ENCODE results near the gene MUC4. TPM values are rescaled to one million over a fixed set of nuclear protein-coding genes. Genes with fewer than 3 reads are reported as not detected.
"Not testable (repeated sequence)": the region's sequence is repeated elsewhere in the genome, so short reads cannot be mapped to it uniquely, and the experiment has no call there.

The MUC4 gene
- total RNA-seq, 1 experiment from 2014 or later: 0.20 TPM

DNA sequence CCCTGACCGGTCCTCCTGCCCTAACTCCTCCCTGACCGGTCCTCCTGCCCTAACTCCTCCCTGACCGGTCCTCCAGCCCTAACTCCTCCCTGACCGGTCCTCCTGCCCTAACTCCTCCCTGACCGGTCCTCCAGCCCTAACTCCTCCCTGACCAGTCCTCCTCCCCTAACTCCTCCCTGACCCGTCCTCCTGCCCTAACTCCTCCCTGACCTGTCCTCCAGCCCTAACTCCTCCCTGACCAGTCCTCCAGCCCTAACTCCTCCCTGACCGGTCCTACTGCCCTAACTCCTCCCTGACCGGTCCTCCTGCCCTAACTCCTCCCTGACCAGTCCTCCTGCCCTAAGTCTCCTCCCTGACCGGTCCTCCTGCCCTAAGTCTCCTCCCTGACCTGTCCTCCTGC lies 98.6 kb downstream of the MUC4 start:
- DNase-seq (ENCODE audit: low spot score); in situ Hi-C loops (cut with HindIII; ENCODE audit: low sequenced_read_pairs): not testable (repeated sequence)

- in situ Hi-C loops (cut with HindIII; ENCODE audit: low sequenced_read_pairs); DNase-seq (ENCODE audit: low spot score): not testable (repeated sequence)
These were observed 99.2 kb downstream of the MUC4 start for GRCh38 chr3:195712535-195712910.

DNA sequence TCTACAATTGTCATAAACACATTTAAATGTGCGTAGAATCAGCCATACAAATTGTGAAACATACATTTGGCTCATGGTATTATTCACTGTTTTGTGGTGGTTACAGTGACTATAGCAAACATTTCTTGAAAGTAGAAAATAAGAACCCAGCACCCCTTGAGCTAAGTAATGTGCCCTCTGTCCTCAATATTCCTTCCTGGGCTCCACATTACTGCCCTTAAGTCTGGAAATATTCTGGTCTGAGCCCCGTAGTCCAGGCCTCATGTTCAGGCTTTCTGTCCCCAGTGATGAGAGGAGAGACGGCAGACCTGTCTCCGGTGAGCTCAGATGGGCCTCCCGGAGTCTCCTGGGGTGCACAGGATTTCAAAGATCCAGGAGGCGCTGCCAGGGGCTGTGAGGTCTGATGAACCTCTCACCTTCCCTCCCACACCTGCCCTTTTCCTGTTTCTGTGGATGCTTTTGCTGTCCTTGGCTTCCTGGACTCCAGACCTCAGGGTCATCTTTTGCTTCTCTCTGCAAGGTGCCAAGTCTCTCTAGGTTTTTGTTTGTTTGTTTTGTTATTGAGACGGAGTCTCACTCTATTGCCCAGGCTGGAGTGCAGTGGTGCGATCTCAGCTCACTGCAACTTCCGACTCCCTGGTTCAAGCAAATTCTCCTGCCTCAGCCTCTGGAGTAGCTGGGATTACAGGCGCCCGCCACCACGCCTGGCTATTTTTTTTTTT lies 99.8 kb downstream of the MUC4 start:
- DNase-seq (ENCODE audit: low spot score): no peak
- in situ Hi-C loops (cut with HindIII; ENCODE audit: low sequenced_read_pairs): no loop called here

DNA sequence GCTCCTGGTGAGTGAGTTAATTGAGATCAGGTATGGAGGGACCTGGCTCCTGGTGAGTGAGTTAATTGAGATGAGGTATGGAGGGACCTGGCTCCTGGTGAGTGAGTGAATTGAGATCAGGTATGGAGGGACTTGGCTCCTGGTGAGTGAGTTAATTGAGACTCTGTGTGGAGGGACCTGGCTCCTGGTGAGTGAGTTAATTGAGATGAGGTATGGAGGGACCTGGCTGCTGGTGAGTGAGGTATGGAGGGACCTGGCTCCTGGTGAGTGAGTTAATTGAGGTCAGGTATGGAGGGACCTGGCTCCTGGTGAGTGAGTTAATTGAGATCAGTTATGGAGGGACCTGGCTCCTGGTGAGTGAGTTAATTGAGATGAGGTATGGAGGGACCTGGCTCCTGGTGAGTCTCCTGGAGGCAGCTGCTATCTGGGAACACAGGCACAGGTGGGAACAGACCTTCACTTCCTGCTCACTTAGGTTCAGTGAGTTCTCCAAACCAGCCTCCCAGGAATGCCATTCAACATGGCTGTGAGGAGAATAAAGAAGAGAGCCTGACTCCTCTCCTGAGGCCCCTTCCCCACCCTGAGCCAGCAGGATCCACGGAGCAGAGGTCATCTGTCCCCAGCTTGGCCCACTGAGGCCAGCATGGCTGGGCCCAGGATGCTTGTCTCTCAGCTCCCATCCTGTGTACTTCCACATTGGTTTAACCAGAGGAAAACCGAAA lies 100.5 kb downstream of the MUC4 start:
- DNase-seq (ENCODE audit: low spot score): peak; percentile 68
- in situ Hi-C loops (cut with HindIII; ENCODE audit: low sequenced_read_pairs): not testable (repeated sequence)

DNA sequence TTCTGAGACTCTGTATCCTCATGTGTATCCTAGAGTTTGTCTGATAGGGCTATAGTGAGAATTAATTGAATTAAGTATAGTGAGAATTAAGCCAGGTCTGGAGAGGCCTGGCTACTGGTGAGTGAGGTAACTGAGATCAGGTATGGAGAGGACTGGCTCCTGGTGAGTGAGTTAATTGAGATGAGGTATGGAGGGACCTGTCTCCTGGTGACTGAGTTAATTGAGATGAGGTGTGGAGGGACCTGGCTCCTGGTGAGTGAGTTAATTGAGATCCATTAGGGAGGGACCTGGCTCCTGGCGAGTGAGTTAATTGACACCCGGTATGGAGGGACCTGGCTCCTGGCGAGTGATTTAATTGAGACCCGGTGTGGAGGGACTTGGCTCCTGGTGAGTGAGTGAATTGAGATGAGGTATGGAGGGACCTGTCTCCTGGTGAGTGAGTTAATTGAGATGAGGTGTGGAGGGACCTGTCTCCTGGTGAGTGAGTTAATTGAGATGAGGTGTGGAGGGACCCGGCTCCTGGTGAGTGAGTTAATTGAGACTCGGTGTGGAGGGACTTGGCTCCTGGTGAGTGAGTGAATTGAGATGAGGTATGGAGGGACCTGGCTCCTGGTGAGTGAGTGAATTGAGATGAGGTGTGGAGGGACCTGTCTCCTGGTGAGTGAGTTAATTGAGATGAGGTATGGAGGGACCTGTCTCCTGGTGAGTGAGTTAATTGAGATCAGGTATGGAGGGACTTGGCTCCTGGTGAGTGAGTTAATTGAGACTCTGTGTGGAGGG lies 101.4 kb downstream of the MUC4 start:
- in situ Hi-C loops (cut with HindIII; ENCODE audit: low sequenced_read_pairs): not testable (repeated sequence)
- DNase-seq (ENCODE audit: low spot score): peak; percentile 76

GRCh38 chr3:195709676-195710085 lies 102.0 kb downstream of the MUC4 start:
- in situ Hi-C loops (cut with HindIII; ENCODE audit: low sequenced_read_pairs): no loop called here
- no peak for DNase-seq (ENCODE audit: low spot score)

DNA sequence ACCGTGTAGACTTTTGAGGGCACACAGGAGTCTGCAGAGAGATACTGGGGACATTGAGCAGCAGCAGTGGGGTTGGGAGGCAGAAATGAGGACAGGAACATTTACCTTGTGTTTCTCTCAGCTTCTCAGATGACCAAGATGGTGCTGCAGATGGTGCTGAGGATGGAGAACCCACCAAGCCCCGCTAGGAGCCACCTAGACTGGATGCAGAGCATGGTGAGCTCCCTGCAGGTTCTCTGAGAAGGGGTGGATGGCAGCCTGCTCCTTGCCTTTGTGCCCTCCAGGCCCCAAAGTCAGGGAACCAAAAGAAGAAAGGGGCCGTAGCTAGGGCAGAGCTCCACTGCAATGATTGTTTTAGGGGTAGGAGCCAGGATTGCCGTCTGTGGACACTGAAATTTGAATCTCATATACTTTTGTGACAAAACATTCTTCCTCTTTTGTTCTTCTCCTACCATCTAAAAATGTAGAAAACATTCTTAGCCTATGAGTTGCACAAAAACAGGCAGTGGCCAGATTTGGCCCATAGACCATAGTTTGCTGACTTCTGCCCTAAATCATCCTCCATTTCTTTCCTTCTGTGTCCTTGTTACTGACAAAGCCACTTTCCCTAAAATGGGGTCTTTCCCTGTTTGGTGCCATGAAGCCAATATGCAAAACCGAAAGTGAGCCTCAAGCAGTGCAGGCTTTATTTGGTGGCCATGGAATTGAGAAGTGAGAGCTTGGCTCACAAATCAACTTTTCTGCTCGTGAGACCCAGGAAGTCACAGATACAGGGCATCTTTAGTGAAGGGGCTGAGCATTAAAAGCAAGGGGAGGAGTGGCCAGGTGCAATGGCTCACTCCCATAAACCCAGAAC lies 102.9 kb downstream of the MUC4 start:
- no peak for DNase-seq (ENCODE audit: low spot score)
- in situ Hi-C loops (cut with HindIII; ENCODE audit: low sequenced_read_pairs): no loop called here

GRCh38 chr3:195708061-195708460 lies 103.7 kb downstream of the MUC4 start:
- no peak for DNase-seq (ENCODE audit: low spot score)
- in situ Hi-C loops (cut with HindIII; ENCODE audit: low sequenced_read_pairs): no loop called here

DNA sequence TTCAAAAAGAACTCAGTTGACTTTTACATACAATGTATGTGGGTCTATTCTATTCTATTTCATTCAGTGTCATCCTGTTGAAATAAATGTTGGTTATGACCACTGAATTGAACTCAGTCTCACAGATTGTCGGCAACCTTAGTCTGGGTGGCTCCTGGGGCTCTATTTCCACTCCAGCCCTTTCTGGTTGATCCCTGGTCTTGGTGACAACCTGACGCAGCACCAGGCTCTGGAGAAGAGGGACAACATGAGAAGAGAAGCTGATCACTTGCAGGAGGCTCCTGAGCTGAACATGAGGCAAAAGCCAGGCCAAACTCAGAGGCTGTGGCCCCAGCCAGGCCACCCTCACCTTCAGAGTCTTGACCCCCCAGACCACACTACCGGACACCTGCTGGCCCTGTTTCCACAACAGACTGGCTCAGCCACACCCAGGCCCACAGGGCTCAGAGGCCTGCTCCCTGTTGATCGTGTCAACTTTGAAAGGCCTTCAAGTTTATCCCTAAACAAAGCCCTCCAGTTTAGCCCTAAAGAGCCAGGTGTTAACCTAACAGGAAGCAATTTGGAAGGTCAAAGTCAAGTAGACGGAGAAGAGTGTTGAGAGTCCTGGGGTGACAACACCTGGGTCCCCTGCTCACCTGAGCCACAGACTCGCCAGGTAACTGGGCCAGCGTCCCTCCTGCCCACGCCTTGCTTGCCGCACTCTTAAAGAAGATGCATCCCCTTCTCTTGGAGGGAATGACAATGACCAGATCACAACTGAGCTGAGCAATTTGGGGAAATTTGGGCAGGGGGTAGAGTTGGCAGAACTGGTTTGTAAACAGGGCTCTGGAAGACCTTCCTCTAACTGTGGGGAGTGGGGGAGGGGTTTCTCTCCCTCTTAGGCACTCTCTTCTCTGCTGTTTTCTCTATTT lies 106.4 kb downstream of the MUC4 start:
- in situ Hi-C loops (cut with HindIII; ENCODE audit: low sequenced_read_pairs): no loop called here
- no peak for DNase-seq (ENCODE audit: low spot score)

GRCh38 chr3:195704433-195704999 lies 107.2 kb downstream of the MUC4 start:
- DNase-seq (ENCODE audit: low spot score): no peak
- in situ Hi-C loops (cut with HindIII; ENCODE audit: low sequenced_read_pairs): no loop called here

DNA sequence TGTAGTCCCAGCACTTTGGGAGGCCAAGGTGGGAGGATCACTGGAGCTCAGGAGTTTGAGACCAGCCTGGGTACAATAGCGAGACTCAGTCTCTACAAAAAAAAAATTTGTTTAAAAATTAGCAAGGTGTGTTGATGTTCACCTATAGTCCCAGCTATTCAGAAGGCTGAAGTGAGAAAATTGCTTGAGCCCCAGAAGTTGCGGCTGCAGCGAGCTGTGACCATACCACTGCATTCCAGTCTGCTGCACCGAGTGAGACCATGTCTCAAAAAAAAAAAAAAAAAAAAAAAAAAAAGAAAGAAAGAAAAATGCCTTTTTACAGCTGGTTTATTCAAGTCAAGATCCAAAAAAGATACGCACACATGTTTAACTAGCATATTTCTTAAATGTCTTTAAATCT lies 108.0 kb downstream of the MUC4 start:
- DNase-seq (ENCODE audit: low spot score): no peak
- in situ Hi-C loops (cut with HindIII; ENCODE audit: low sequenced_read_pairs): no loop called here

DNA sequence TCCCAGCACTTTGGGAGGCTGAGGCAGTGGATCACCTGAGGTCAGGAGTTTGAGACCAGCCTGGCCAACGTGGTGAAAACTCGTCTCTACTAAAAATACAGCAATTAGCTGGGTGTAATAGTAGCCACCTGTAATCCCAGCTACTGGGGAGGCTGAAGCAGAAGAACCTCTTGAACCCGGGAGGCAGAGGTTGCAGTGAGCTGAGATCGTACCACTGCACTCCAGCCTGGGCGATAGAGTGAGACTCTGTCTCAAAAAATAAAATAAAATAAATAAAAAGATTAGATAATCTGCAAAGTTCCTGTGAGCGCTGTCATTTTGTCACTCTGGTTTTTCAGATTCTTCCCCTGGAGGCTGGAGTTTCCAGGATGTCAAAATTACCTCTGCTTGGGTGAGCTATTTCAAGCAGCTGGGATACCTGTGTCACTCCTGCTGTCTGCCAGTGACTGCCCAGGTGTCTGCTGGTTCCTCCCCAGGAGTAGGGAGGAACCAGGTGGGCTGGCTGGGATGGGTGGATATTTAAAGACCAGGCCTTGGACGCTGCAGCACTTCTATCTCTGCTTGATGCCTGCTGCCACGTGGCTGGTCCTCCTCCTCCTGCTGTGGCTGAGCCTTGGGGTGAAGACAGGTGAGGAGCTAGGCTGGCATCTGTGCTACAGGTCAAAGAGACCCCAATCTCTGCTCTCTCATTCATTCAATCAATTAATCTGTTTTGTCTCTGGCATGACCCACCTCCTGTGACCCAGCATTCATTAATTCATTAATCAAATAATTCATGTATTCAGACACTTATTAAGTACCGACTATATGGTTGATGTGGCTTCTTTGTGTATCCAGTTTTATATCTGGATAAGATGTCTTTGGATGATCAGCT lies 110.5 kb downstream of the MUC4 start:
- in situ Hi-C loops (cut with HindIII; ENCODE audit: low sequenced_read_pairs): no loop called here
- no peak for DNase-seq (ENCODE audit: low spot score)

DNA sequence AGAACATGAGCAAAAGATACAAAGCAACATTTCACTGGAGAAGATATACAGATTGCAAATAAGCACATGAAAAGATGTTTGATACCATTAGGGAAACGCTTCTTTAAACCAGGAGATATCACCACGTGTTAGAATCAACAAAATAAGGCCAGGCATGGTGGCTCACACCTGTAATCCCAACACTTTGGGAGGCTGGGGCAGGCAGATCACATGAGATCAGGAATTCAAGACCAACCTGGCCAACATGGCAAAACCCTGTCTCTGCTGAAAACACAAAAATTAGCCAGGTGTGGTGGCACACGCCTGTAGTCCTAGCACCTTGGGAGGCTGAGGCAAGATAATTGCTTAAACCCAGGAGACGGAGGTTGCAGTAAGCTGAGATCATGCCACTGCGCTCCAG lies 111.4 kb downstream of the MUC4 start:
- in situ Hi-C loops (cut with HindIII; ENCODE audit: low sequenced_read_pairs): no loop called here

GRCh38 chr3:195699860-195700259 lies 111.9 kb downstream of the MUC4 start:
- no peak for DNase-seq (ENCODE audit: low spot score)
- in situ Hi-C loops (cut with HindIII; ENCODE audit: low sequenced_read_pairs): no loop called here

More for the DNA sequence above, 111.4 kb downstream of the MUC4 start:
- DNase-seq (ENCODE audit: low spot score): no peak

GRCh38 chr3:195699388-195699771 lies 112.3 kb downstream of the MUC4 start:
- in situ Hi-C loops (cut with HindIII; ENCODE audit: low sequenced_read_pairs): no loop called here
- no peak for DNase-seq (ENCODE audit: low spot score)

DNA sequence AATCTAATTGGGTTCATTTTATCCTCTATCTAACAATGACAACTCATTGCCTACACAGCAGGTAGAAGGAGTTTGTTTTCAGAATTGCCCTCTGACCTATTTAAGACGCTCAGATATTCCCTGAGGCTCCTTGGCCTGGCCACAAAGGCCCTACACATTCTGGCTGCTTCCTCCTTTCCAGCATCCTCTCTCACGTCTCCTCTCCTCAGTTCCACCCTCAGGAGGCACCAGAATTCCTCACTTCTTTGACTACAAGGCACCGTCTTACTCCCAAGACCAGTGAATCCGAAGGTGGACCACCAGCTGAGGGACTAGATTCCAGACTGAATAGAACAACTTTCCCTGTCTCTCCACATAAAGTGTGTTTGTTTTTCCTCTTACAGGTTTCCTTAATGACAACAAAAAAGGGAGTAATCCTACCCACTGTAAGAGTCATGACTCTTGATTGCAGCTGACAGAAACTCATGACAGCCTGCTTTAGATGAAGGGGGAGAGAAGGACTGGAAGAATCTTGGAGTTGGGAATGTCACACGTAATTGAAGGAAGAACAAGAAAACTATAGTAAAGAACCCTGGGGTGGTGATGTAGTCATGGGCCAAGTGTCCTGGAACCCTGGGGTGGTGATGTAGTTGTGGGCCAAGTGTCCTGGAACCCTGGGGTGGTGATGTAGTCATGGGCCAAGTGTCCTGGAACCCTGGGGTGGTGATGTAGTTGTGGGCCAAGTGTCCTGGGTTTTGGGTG lies 112.9 kb downstream of the MUC4 start:
- in situ Hi-C loops (cut with HindIII; ENCODE audit: low sequenced_read_pairs): no loop called here
- peak; percentile 69 for DNase-seq (ENCODE audit: low spot score)

DNA sequence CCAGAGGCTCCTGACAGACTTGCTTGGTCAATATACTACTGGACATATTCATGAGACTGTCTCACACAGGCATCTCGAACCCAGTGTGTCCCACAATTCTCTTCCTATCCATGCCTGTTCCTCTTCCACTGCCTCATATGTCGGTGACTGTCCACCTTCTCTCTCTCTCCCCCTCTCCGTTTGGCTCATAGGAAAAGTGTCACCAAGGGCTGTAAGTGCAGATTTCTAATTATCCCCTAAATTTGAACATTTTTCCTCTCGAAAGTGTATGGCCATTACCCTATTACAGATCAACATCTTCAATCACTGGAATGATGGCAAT lies 113.4 kb downstream of the MUC4 start:
- DNase-seq (ENCODE audit: low spot score): no peak
- in situ Hi-C loops (cut with HindIII; ENCODE audit: low sequenced_read_pairs): no loop called here
